ENCODE data around the gene CCDC112. TPM values are rescaled to one million over a fixed set of nuclear protein-coding genes. Genes with fewer than 3 reads are reported as not detected.

CCDC112 gene
- total and polyA plus RNA-seq, 2 of the 4 experiments (the other 2 are of a cell fraction), result 2.0 to 2.3 TPM

GRCh38 chr5:115298811-115299210 lies 2.4 kb upstream of the CCDC112 start:
- CTCF ChIA-PET, result no interaction called here

More at GRCh38 chr5:115298811-115299210, 2.4 kb upstream of the CCDC112 start:
- H3K18ac ChIP-seq (ENCODE audit: low read depth, low read length), result no peak overlapping the region
- H3K4me1 ChIP-seq (ENCODE audit: control insufficient read depth, insufficient read depth, low read length), result no peaks in the 10 kb centered on the region
- no peak overlapping the region for H4K8ac ChIP-seq (ENCODE audit: low read depth in 2 of 2, low read length in 2 of 2)
- no peak for DNase-seq
- no peaks in the 10 kb centered on the region for H3K9me1 ChIP-seq (ENCODE audit: insufficient read depth, low read length)
- H3K4ac ChIP-seq (ENCODE audit: low read depth, low read length), result no peak overlapping the region
- no peak for ATAC-seq (ENCODE audit: low read depth)
- BruUV-seq (replicated peaks), result no TSS peak
- no peak overlapping the region for H2AK9ac ChIP-seq (replicated peaks; ENCODE audit: low read depth, low read length, poor library complexity)
- no peaks in the 10 kb centered on the region for H4K20me1 ChIP-seq (ENCODE audit: insufficient read depth, low read length)
- no peak overlapping the region for H2BK20ac ChIP-seq (ENCODE audit: low read depth, low read length)
- H3K27ac ChIP-seq (ENCODE audit: insufficient read depth, low read length), result no peak overlapping the region
- H3K56ac ChIP-seq (ENCODE audit: extremely low read depth, insufficient read depth, low read length), result no peak overlapping the region
- H2AFZ ChIP-seq (replicated peaks; ENCODE audit: low read length, poor library complexity), result peak overlapping the region; percentile 42
- intact Hi-C loops (cut with micrococcal nuclease), result loop anchor here (5.0 kb wide), 2 partner anchors 37 to 543 kb away; partner anchors contain the start of genes AP3S1, ATG12 and PGGT1B
- POLR2A ChIA-PET (ENCODE audit: unreplicated experiment), result no interaction called here
- no peak overlapping the region for H2BK120ac ChIP-seq (ENCODE audit: low read depth, low read length)
- H2BK5ac ChIP-seq (ENCODE audit: low read depth, low read length, poor library complexity, severe bottlenecking), result no peak overlapping the region
- H3K4me2 ChIP-seq (ENCODE audit: low read depth, low read length), result no peak overlapping the region
- no peaks in the 10 kb centered on the region for H3K9me3 ChIP-seq (ENCODE audit: control insufficient read depth, insufficient read depth, low read length)
- 100% methylated on average over 1 of the region's 1 CpG; no CpG with 5 or more reads in 1 of the 2 experiments for WGBS, 2 experiments (ENCODE audit: extremely low coverage in 2 of 2, insufficient read length in 1 of 2)
- H3K14ac ChIP-seq (replicated peaks; ENCODE audit: low read depth, low read length), result no peak overlapping the region
- no peak overlapping the region for H4K91ac ChIP-seq (ENCODE audit: insufficient read depth, low read depth, low read length)
- in situ Hi-C loops (cut with MboI; ENCODE audit: low sequenced_read_pairs), result loop anchor here (25.0 kb wide), 1 partner anchor 538 kb away; the partner anchor contains the start of genes AP3S1 and ATG12
- no peak overlapping the region for H3K9ac ChIP-seq (ENCODE audit: low read depth, low read length)
- TF ChIP-seq USF2 (IDR thresholded peaks at IDR 0.05; ENCODE audit: low read depth, low read length), result no peak
- TF ChIP-seq FOS (IDR thresholded peaks at IDR 0.05; ENCODE audit: low read depth, low read length), result no peak
- no peak for TF ChIP-seq BHLHE40 (IDR thresholded peaks at IDR 0.05; ENCODE audit: low read depth, low read length)
- TF ChIP-seq SMC3 (IDR thresholded peaks at IDR 0.05; ENCODE audit: low read depth, low read length), result no peak
- no peak for TF ChIP-seq MAFK (IDR thresholded peaks at IDR 0.05; ENCODE audit: low read depth, low read length)
- TF ChIP-seq RCOR1 (IDR thresholded peaks at IDR 0.05; ENCODE audit: insufficient replicate concordance, low read length), result no peak
- H2AK5ac ChIP-seq (ENCODE audit: low read depth, low read length), result no peak overlapping the region
- H3K36me3 ChIP-seq (ENCODE audit: control insufficient read depth, insufficient read depth, low read length), result no peaks in the 10 kb centered on the region
- H4K5ac ChIP-seq (ENCODE audit: low read depth, low read length), result no peak overlapping the region
- no peak overlapping the region for H3K4me3 ChIP-seq (ENCODE audit: insufficient read depth, low read depth, low read length)
- H3K79me1 ChIP-seq (ENCODE audit: low read depth in 1 of 2, low read length in 2 of 2), result peaks cover 16 to 21% of the 10 kb centered on the region in 2 experiments
- H3K23ac ChIP-seq (ENCODE audit: low read depth, low read length), result no peak overlapping the region
- dilution Hi-C loops (cut with HindIII; ENCODE audit: low sequenced_read_pairs, unreplicated experiment), result no loop called here
- H3K27me3 ChIP-seq (ENCODE audit: control insufficient read depth, insufficient read depth, low read length), result peaks cover 6% of the 10 kb centered on the region
- H2BK15ac ChIP-seq (ENCODE audit: low read depth, low read length), result no peak overlapping the region

Data from IMR-90 (cell line).